ENCODE results near the gene ITGA5.
A peak's percentile ranks its signal among the peaks of the same experiment; 100 is the strongest.

ITGA5 gene

DNA sequence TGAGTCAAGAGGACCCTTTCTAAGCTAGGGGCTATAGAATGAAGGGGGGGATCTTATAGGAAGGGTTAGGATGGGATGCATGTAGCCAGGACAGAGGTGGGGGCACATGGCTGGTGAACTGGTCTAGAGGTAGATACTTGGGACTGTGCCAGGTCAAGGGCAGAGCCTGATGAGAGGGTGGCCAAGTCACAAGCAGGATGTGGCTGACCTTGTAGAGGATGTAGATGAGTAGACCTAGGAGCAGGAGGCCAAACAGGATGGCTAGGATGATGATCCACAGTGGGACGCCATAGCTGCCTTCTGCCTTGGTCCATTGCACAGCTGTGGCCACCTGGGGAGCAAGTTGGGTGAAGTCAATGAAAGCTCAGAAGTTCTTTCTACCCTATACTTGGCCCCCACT, 21.9 kb downstream of the ITGA5 start:
- TF ChIP-seq, protein P1, sequence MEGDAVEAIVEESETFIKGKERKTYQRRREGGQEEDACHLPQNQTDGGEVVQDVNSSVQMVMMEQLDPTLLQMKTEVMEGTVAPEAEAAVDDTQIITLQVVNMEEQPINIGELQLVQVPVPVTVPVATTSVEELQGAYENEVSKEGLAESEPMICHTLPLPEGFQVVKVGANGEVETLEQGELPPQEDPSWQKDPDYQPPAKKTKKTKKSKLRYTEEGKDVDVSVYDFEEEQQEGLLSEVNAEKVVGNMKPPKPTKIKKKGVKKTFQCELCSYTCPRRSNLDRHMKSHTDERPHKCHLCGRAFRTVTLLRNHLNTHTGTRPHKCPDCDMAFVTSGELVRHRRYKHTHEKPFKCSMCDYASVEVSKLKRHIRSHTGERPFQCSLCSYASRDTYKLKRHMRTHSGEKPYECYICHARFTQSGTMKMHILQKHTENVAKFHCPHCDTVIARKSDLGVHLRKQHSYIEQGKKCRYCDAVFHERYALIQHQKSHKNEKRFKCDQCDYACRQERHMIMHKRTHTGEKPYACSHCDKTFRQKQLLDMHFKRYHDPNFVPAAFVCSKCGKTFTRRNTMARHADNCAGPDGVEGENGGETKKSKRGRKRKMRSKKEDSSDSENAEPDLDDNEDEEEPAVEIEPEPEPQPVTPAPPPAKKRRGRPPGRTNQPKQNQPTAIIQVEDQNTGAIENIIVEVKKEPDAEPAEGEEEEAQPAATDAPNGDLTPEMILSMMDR (IDR thresholded peaks at IDR 0.05; ENCODE audit: low read depth, low read length), result no peak
- no peak for DNase-seq
- no peaks in the 10 kb centered on the region for H3K27me3 ChIP-seq (ENCODE audit: insufficient read depth, low read depth, severe bottlenecking)
- H3K27ac ChIP-seq, result no peak overlapping the region
- H3K36me3 ChIP-seq, result peaks cover 42% of the 10 kb centered on the region
- no peak overlapping the region for H3K4me3 ChIP-seq (ENCODE audit: low read depth, low read length)
- no peaks in the 10 kb centered on the region for H3K9me3 ChIP-seq (ENCODE audit: severe bottlenecking)

DNA sequence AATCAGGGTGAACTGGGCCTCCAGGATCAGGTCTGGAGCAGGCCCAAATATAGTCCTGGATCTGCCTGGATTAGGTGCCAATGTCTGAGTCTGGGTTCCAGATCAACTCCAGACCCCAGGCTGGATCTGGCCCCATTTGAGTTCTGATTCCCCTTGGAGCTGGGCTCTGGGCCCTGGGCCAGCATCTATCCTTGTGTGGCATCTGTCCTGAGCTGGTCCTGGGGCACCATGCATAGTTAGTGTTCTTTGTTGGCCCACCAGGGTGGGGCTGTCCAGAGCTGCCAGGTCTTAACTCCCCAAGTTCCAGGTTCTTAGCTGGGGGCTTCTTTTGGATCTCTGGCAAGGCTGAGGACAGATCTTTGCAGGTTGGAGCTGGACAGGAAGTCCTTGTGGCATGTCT, 23.5 kb downstream of the ITGA5 start:
- TF ChIP-seq, protein P1 (IDR thresholded peaks at IDR 0.05; ENCODE audit: low read depth, low read length), result no peak
- no peaks in the 10 kb centered on the region for H3K9me3 ChIP-seq (ENCODE audit: severe bottlenecking)
- peaks cover 37% of the 10 kb centered on the region for H3K36me3 ChIP-seq
- H3K27ac ChIP-seq, result no peak overlapping the region
- H3K27me3 ChIP-seq (ENCODE audit: insufficient read depth, low read depth, severe bottlenecking), result no peaks in the 10 kb centered on the region
- DNase-seq, result no peak
- no peak overlapping the region for H3K4me3 ChIP-seq (ENCODE audit: low read depth, low read length)

DNA sequence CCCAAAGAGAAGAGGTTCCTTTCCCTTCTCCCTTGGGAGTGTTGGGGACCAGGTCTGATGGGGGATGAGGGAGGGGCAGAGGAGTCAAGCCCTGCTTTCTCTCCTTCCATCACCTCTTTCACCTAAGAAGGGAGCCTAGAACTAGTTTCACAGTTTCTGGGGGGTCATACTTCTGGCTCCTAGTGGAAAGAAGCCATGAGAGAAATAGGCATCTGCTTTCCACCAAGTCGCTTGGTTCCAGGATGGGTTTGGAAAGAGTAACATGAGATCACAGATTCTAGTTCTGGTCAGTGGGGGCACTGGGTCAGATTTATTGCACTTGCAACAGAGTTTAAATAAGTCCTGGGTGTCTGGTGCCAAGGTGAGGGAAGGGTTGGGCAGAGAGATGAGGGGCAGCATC, 24.1 kb downstream of the ITGA5 start:
- no peak overlapping the region for H3K4me3 ChIP-seq (ENCODE audit: low read depth, low read length)
- peaks cover 34% of the 10 kb centered on the region for H3K36me3 ChIP-seq
- H3K27me3 ChIP-seq (ENCODE audit: insufficient read depth, low read depth, severe bottlenecking), result no peaks in the 10 kb centered on the region
- H3K27ac ChIP-seq, result no peak overlapping the region
- DNase-seq, result no peak
- H3K9me3 ChIP-seq (ENCODE audit: severe bottlenecking), result no peaks in the 10 kb centered on the region
- TF ChIP-seq, protein P1 (IDR thresholded peaks at IDR 0.05; ENCODE audit: low read depth, low read length), result no peak

DNA sequence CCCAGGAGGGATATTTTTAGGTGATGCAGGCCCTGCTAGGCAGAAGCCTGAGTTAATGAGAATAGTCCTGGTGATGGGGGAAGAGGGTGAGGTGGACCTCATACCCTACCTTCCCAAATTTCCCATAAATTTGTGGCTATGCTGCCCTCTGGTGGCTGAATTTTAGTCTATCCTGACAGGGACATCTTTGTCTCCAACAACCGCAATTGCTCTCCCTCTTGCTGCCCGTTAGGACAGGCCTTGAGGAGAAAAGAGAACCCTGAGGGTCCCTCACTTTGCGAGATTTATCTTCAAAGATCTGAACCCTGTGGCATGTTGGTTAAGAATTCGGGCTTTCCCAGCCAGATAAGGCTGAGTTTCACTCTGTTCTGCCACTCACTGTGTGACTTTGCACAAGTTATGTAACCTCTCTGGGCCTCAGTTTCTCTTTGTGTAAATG, 24.8 kb downstream of the ITGA5 start:
- H3K9me3 ChIP-seq (ENCODE audit: severe bottlenecking), result no peaks in the 10 kb centered on the region
- H3K27me3 ChIP-seq (ENCODE audit: insufficient read depth, low read depth, severe bottlenecking), result no peaks in the 10 kb centered on the region
- TF ChIP-seq, protein P1 (IDR thresholded peaks at IDR 0.05; ENCODE audit: low read depth, low read length), result peak; percentile 65
- no peak overlapping the region for H3K4me3 ChIP-seq (ENCODE audit: low read depth, low read length)
- peaks cover 37% of the 10 kb centered on the region for H3K36me3 ChIP-seq
- peak overlapping the region; percentile 99 for H3K27ac ChIP-seq
- peak; percentile 82 for DNase-seq

DNA sequence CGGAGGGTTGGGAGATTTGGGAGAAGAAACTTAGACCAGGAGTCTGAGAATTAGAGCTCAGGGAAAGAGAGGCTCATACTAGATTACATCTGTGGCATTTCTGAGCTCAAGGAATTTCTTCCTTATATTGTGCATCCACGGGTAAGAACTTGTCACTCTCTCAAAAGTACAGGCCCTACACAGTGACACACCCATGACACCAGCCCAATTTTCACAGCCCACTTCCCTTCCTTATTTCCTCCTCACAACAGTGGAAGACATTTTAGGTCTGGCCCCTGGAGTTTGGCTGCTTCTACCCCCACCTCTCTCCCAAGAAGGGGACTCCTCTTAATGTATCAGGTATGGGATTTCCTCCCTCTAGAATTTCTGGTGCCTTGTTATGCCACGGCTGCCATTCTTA, 25.3 kb downstream of the ITGA5 start:
- H3K27ac ChIP-seq, result peak overlapping the region; percentile 99
- H3K36me3 ChIP-seq, result peaks cover 32% of the 10 kb centered on the region
- no peaks in the 10 kb centered on the region for H3K27me3 ChIP-seq (ENCODE audit: insufficient read depth, low read depth, severe bottlenecking)
- no peaks in the 10 kb centered on the region for H3K9me3 ChIP-seq (ENCODE audit: severe bottlenecking)
- DNase-seq, result no peak
- TF ChIP-seq, protein P1 (IDR thresholded peaks at IDR 0.05; ENCODE audit: low read depth, low read length), result no peak
- peak overlapping the region; percentile 1; the same call in 1 of the 2 replicates for H3K4me3 ChIP-seq (ENCODE audit: low read depth, low read length)

DNA sequence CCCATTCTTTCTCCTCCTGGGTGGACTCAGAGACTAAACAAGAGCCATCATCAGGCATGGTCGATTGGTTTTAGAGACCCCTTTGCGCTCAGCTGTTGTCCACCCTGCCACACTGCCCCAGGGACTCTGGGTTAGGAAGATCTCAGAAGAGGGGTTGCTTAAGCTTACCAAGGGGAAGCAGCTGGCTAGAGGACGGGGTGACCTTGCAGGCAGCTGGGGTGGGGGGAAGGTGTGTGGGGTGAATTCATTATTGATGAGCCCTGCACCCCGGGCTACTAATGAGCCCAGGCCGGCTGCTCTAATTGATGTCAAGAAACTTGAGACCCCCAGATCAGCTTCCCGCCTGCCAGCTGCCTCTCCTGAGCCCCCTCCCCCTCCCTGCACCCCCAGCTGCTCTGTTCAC, 25.9 kb downstream of the ITGA5 start:
- Histone ChIP-seq H3K27me3 (ENCODE audit: insufficient read depth, low read depth, severe bottlenecking) (no peaks in the 10 kb centered on the region), H3K36me3 (peaks cover 29% of the 10 kb centered on the region), H3K4me3 (ENCODE audit: low read depth, low read length) (no peak overlapping the region; the same call in 1 of the 2 replicates), H3K9me3 (ENCODE audit: severe bottlenecking) (no peaks in the 10 kb centered on the region), H3K27ac (peak overlapping the region; percentile 99)
- peak; percentile 85 for DNase-seq
- TF ChIP-seq, protein P1 (IDR thresholded peaks at IDR 0.05; ENCODE audit: low read depth, low read length), result no peak
